Activated CD8-positive, alpha-beta memory T cell treated with anti-CD3 and anti-CD28 coated beads for 36 hours (primary cell): ENCODE measurements around the gene AP4E1. TPM values are rescaled to one million over a fixed set of nuclear protein-coding genes. Genes with fewer than 3 reads are reported as not detected.
"Not testable (repeated sequence)": the region's sequence is repeated elsewhere in the genome, so short reads cannot be mapped to it uniquely, and the experiment has no call there.

Experiments
- CTCF ChIA-PET: fragments of 350-600 bp; sonication (Branson Sonifier 250); formaldehyde crosslinking; loops from one replicate; lab custom pipeline; 2021; ENCODE audit warnings: antibody characterized with exemption; lab: Charles Lee
- POLR2A ChIA-PET: fragments of 350-600 bp; sonication (Branson Sonifier 250); formaldehyde crosslinking; loops from one replicate; lab custom pipeline; 2021; ENCODE audit warnings: antibody characterized with exemption; lab: Charles Lee
- total RNA-seq, 2 experiments: library from RNA; stranded (reverse); gene quantifications; one replicate each; pipeline ENCODE4 v1.2.3, GENCODE V29; 2021

AP4E1 gene
- total RNA-seq, 2 experiments from 2014 or later: 21.2 to 21.5 TPM

DNA sequence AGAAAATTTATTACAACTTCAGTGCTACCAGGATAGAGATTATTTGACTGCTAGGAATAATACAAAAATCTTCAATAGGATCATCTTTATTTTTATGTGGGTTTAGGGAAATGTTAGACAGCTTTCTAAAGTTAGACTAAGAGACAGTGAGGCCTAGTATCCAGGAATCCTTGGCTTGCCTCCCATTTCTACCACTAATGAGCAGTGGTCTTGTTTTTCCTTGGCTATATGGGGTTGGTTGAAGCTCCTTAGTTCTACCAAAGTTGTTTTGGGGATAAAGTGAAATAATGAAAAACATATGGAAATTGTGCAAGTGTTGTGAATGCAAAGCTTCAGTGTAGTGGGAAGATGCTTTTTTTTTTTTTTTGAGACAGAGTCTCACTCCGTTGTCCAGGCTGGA, 16.8 kb downstream of the AP4E1 start:
- POLR2A ChIA-PET: no interaction called here
- CTCF ChIA-PET: no interaction called here

DNA sequence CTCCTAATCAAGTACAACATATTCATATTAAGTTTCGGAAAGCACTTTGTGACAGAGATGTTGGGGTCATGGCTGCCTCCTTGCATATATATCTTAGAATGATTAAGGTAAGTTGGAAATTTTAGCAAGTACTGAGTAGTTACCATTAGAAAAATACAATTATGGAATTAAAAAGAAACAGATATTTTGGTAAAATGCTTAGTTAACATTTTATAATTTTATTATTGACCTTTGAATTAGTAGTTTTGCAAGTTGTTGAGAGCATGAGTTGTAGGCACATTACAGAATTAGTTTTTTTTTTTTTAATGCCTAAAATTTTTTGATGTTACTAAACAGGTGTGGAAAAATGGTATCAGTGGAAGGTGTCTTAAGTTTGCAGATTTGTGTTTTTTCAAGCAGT, 20.6 kb downstream of the AP4E1 start:
- ChIA-PET CTCF (interaction anchor here (1.5 kb wide), 1 partner anchor 20 kb away, joined by 4 read pairs; the partner anchor contains the start of gene AP4E1), POLR2A (no interaction called here)

DNA sequence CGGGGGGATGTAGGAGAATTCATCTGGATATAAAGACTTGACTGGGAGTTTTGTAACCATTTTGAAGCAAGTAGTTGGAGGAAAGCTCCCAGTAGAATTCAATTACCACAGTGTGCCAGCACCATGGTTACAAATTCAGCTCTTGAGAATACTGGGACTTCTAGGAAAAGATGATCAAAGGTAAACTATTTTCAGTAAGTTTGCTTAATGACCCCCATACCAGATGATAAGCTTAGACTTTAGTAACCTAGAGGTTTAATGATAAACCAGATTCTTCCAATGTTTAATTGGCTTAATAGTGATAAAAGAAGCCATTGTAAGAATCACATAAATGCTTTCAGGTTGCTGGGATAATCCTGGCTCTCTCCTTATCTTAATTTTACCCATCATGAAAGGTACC, 22.3 kb downstream of the AP4E1 start:
- POLR2A ChIA-PET: no interaction called here
- CTCF ChIA-PET: no interaction called here

DNA sequence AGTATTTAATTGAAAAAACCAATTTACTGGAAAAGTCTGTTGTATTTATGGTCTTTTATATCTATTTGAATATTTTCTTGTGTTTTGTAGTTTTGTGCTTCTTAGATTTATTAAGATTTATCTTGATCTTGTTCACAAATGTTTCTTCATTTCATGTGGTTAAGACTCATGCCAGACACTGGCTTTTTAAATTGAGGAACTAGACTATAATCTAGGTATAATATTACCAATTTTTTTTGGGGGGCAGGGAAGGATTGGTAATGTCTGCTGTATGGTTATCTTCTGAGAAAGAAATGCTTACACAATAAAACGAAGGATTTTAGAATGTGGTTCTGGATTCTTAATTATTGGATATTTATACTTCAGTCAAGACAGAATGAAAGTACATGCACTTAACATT, 24.9 kb downstream of the AP4E1 start:
- ChIA-PET CTCF (no interaction called here), POLR2A (no interaction called here)

DNA sequence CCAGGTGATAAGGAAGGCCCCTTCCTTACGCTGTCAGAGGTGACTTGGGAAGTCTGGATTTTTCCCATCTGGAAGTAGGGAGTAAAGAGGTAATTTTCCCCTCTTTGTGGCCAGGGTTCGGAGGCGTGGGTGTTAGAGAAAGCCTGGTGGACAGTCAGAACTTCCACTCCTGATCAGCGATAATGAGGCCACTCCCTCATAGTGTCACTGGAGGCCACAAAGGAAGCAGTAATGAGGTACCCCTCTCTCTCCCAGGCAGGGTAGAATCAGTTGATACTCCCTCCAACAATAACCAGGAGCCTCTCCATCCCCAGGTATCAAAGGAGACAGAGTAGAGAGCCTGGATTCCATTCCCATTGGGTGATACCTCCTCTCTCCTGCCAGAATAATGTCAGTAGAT, 30.0 kb downstream of the AP4E1 start:
- CTCF ChIA-PET: no interaction called here
- POLR2A ChIA-PET: no interaction called here

DNA sequence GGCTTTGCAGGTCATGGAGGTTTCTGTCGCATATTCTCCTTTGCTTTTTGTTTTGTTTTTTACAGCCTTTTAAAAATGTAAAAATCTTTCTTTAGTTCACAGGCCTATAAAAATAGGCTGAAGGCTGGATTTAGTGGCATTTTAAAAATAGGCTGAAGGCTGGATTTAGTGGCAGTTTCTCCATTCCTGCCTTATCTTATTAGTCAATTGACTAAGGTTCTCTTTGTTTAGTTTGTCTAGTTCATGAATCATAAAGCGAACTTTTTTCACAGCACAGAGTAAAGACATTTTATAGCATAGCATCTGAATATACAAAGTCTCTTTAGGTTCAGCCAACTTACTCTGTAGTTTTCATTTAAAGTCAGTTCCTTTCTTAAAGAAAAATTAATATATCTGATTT, 31.4 kb downstream of the AP4E1 start:
- CTCF ChIA-PET: no interaction called here
- POLR2A ChIA-PET: no interaction called here

DNA sequence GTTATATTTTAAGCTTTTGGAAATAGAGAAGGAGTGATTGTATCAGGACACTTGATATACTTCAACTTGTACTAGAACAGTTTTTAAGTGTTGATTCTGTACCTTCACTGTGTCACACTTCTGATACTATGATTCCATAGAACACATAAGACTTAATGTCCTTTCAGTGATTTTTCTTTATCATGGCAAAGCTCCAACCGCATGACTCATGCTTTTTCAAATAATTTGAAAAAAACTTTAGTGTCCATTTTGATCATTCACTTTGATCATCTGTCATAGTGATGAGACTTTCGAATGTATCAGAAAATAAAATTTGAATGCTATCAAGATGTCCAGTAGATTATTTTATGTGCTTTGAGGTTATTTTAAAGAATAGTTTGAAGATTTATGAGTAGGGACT, 32.0 kb downstream of the AP4E1 start:
- CTCF ChIA-PET: no interaction called here

DNA sequence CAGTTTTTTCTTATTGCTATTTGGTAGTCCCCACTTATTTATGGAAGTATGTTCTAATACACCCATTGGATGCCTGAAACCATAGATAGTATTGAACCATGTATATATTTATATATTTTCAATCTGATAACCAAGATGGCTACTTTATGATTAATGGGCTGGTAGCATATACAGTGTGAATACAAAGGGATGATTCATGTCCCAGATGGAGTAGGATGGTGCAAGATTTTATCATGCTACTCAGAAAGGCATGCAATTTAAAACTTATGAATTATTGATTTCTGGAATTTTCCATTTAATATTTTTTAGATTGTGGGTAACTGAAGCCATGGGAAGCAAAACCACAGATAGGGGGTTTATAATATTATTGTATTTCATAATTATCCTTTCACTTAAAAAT, 35.2 kb downstream of the AP4E1 start:
- ChIA-PET POLR2A (no interaction called here), CTCF (no interaction called here)

More for the DNA sequence above, 32.0 kb downstream of the AP4E1 start:
- POLR2A ChIA-PET: no interaction called here

DNA sequence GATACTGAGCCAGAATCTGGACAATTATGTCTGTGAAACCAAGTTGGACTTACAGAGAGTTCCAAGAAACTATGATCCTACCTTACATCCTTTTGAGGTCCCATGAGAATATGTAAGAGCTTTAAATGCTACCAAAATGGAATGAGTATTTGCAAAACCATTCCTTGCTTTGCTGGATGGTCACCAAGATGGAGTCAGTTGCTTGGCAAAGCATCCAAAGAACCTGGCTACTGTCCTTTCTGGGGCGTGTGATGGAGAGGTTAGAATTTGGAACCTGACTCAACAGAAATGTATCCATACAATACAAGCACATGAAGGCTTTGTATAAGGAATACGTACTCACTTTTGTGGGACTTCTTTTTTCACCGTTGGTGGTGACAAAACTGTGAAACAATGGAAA, 36.2 kb downstream of the AP4E1 start:
- CTCF ChIA-PET: no interaction called here
- POLR2A ChIA-PET: no interaction called here

DNA sequence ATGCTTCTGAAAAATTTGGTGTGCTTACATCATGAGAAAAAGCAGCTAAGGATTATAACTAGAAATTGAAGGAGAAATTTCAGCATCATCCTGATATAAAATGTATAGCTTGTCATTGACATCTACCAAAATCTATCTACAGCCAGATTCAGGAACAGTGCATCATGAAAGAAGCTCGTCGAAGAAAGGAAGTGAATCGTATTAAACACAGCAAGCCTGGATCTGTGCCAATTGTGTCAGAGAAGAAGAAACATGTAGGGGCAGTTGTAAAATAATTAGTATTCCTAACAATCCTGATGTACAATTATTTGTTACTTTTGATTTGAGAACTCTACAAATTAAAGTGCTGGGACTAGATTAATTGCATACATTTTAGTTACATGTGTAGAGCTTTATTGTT, 37.2 kb downstream of the AP4E1 start:
- CTCF ChIA-PET: no interaction called here
- POLR2A ChIA-PET: no interaction called here

DNA sequence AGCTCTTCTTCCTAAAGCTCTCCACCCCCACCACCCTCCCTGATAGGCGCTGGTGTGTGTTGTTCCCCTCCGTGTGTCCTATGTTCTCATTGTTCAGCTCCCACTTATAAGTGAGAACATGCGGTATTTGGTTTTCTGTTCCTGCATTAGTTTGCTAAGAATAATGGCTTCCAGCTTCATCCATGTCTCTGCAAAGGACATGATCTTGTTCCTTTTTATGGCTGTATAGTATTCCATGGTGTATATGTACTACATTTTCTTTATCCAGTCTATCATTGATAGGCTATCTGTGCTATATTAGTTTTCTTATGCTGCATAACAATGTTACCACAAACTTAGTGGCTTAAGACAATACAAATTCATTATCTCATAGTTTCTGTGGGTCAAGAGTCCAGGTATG, 42.3 kb downstream of the AP4E1 start:
- CTCF ChIA-PET: not testable (repeated sequence)

DNA sequence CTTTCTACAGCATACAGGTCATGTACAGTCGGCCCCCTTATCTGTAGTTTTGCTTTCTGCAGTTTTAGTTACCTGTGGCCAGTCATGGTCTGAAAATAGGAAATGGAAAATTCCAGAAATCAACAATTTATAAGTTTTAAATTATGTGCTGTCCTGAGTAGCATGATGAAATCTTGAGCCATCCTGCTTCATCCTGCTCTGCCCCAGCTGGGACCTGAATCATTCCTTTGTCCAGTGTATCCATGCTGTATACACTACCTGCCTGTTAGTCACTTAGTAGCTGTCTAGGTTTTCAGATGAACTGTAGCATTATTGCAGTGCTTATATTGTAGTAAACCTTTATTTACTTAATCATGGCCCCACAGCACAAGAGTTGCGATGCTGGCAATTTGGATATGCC, 44.8 kb downstream of the AP4E1 start:
- POLR2A ChIA-PET: interaction anchor here (0.6 kb wide), 1 partner anchor 42 kb away, joined by 4 read pairs; no protein-coding TSS in a partner anchor
- CTCF ChIA-PET: no interaction called here

More for the DNA sequence above, 42.3 kb downstream of the AP4E1 start:
- POLR2A ChIA-PET: not testable (repeated sequence)

DNA sequence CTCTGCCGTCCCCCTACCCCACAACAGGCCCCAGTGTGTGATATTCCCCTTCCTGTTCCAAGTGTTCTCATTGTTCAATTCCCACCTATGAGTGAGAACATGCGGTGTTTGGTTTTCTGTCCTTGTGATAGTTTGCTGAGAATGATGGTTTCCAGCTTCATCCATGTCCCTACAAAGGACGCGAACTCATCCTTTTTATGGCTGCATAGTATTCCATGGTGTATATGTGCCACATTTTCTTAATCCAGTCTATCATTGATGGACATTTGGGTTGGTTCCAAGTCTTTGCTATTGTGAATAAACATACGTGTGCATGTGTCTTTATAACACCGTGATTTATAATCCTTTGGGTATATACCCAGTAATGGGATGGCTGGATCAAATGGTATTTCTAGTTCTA, 46.4 kb downstream of the AP4E1 start:
- CTCF ChIA-PET, POLR2A ChIA-PET: not testable (repeated sequence)

DNA sequence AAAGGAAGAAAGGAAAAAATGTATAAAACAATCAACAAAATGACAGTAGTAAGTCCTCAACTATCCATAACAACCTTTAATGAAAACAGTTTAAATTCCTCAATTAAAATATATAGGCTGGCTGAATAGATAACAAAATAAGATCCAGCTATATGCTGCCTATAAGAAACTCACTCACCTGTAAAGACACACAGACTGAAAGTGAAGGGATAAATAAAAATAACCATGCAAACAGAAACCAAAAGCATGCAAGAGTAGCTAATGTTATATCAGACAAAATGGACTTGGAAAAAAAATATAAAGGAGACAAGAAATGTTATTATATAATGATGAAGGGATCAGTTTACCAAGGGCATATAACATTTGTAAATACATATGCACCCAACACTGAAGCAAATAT, 51.2 kb downstream of the AP4E1 start:
- ChIA-PET POLR2A (no interaction called here), CTCF (no interaction called here)

DNA sequence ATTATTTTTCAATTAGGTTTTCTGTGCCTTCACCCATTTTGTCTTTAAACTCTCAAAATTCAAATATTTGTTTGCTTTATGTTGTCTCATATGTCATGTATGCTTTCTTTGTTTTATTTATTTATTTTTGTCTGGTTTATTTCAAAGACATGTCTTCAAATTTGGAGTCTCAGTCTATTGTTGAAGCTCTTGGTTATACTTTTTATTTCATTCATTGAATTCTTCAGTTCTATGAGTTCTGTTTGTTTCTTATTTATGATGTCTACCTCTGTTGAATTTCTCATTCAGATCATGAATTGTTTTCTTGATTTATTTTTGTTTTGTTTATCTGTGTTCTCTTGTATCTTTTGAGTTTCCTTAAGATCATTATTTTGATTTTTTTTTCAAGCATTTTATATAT, 55.6 kb downstream of the AP4E1 start:
- POLR2A ChIA-PET: no interaction called here
- CTCF ChIA-PET: no interaction called here

DNA sequence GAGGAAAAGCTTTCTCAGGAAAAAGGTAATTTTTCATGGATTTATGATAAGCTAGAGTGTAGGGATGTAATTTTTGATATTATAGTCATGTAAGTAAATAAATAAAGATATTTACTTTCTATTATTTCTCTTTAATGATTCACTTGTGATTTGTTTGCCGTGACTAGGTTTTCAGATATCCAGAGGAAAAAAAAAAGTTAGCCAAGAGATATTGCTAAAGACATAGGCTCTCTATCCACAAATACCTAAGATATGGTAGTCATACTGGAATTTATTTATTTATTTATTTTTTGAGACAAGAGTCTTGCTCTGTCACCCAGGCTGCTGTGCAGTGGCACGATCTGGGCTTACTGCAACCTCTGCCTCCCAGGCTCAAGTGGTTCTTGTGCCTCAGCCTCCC, 59.9 kb downstream of the AP4E1 start:
- CTCF ChIA-PET: no interaction called here

DNA sequence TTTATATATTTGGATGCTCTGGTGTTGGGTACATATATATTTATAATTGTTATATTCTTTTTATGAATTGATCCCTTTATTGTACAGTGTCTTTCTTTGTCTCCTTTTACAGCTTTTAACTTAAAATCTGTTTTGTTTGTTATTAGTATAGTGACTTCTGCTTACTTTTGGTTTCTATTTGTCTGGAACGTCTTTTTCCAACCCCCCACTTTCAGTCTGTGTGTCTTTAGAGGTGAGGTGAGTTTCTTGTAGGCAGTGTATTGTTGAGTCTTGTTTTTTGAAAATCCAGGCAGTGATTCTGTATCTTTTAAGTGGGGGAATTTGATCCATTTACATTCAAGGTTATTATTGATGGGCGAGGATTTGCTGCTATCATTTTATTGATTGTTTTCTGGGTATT, 62.0 kb downstream of the AP4E1 start:
- CTCF ChIA-PET: no interaction called here
- POLR2A ChIA-PET: no interaction called here

More for the DNA sequence above, 59.9 kb downstream of the AP4E1 start:
- POLR2A ChIA-PET: no interaction called here

DNA sequence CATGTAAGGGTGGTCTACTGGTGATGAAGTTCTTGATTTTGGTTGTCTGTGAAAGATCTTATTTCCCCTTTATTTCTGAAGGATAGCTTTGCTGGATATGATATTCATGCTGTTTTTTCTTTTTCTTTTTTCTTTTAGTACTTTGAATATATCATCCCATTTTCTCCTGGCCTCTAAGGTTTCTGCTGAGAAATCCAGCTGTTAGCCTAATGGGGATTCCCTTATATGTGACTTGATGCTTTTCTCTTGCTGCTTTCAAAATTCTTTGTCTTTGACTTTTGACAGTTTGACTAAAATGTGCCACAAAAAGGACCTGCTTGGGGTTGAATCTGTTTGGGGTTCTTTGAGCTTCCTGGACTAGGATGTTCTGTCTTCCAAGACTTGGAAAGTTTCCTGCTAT, 62.6 kb downstream of the AP4E1 start:
- ChIA-PET CTCF (no interaction called here), POLR2A (no interaction called here)

DNA sequence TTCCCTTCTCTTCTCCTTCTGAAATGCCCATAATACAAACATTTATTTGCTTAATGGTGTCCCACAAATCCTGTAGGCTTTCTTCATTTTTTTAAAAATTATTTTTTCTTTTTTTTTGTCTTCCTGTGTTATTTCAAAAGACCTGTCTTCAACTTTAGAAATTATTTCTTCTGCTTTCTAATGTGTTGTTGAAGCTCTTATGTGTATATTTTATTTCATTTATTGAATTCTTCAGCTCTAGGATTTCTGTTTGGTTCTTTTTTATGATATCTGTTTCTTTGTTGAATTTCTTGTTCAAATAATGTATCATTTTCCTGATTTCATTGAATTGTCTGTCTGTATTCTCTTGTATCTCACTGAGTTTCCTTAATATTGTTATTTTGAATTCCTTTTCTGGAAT, 63.1 kb downstream of the AP4E1 start:
- CTCF ChIA-PET: no interaction called here
- POLR2A ChIA-PET: no interaction called here

DNA sequence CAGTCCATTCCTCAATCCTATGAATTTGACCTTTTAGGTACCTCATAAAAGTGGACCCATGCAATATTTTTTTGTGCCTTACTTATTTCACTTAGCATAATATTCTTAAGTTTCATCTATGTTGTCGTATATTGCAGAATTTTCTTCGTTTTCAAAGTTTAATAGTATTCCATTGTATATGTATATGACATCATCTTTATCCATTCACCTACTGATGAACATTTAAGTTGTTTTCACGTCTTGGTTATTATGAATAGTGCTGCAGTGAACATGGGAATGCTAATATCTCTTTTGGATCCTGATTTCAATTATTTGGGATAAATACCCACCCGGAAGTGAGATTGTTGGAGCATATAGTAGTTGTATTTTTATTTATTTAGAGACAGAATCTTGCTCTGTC, 65.1 kb downstream of the AP4E1 start:
- ChIA-PET CTCF (no interaction called here), POLR2A (no interaction called here)

DNA sequence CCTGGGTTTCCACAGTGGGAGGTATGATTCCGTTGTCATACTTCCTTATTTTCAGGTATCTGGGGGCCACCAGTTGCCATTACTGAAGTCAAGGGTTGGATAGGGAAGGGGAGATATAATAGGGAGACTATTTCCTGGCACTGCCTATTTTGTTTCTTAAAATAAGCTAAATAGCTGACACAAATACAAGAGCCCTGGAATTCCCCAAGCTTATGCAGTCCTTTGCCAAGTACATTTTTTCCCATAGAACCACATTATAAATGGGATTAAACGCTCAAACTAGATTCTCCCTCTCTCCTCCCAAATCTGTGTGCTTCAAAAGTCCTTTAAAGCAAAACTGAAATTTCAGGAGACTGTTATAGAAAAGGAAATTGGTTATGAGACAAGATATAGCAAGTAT, 68.7 kb downstream of the AP4E1 start:
- POLR2A ChIA-PET: no interaction called here
- CTCF ChIA-PET: no interaction called here

DNA sequence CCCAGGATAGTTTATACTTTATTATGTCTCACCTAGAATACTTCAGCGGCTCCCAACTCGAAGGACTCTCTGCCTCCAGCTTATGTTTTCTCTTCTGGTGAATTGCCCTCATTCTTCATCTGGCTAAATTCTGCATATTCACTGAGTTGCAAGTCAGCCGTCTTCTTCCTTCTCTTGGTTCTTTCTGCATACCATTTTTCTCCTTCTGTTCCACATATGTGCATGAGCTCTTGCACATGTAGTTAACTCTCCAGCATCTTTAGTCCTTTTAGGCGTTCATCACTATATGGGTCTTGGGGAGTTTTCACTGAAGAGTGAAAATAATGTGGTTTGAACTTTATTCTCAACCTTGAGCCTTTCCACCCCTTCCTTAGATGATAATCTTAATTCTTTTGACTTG, 70.1 kb downstream of the AP4E1 start:
- CTCF ChIA-PET: no interaction called here

More for the DNA sequence above, 70.1 kb downstream of the AP4E1 start:
- POLR2A ChIA-PET: interaction anchor here (0.6 kb wide), 1 partner anchor 717 kb away, joined by 4 read pairs; no protein-coding TSS in a partner anchor
